HFF-Myc (cell line): Measurements from ENCODE around the gene SERGEF.
"Not testable (repeated sequence)": the region's sequence is repeated elsewhere in the genome, so short reads cannot be mapped to it uniquely, and the experiment has no call there.

Experiments used
- DNase-seq: peaks from one replicate; pipeline ENCODE4 v3.0.0-alpha.2; 2011; ENCODE audit warnings: low read depth; ENCODE audit errors: extremely low read depth
- H3K4me3 ChIP-seq: replicated peaks from 2 replicates; pipeline ENCODE4 v1.5.1; 2011; ENCODE audit warnings: low read depth, mild to moderate bottlenecking, control low read depth, low read length
- CTCF ChIP-seq: IDR thresholded peaks from 2 replicates; pipeline ENCODE4 v1.5.1; 2012; ENCODE audit warnings: mild to moderate bottlenecking, low read depth, low read length, control low read depth; ENCODE audit errors: missing control alignments

Gene SERGEF

GRCh38 chr11:18000760-18001159, 12.1 kb downstream of the SERGEF start:
- H3K4me3 ChIP-seq = no peak overlapping the region
- TF ChIP-seq CTCF = no peak
- DNase-seq = no peak

GRCh38 chr11:18000128-18000527, 12.7 kb downstream of the SERGEF start:
- DNase-seq, H3K4me3 ChIP-seq: not testable (repeated sequence)

GRCh38 chr11:17992916-17993315, 19.9 kb downstream of the SERGEF start:
- no peak for DNase-seq
- TF ChIP-seq CTCF = no peak

GRCh38 chr11:17991783-17992433, 20.9 kb downstream of the SERGEF start:
- H3K4me3 ChIP-seq = no peak overlapping the region
- DNase-seq = no peak
- TF ChIP-seq CTCF = peak; percentile 84

More at GRCh38 chr11:17992916-17993315, 19.9 kb downstream of the SERGEF start:
- no peak overlapping the region for H3K4me3 ChIP-seq

- no peak for TF ChIP-seq CTCF
- H3K4me3 ChIP-seq = no peak overlapping the region
- no peak for DNase-seq
Measured at GRCh38 chr11:17989306-17989705, 23.5 kb downstream of the SERGEF start.

- no peak for TF ChIP-seq CTCF
- no peak for DNase-seq
Measured at GRCh38 chr11:17988465-17988864, 24.4 kb downstream of the SERGEF start.

GRCh38 chr11:17987826-17988225, 25.0 kb downstream of the SERGEF start:
- TF ChIP-seq CTCF = no peak
- no peak for DNase-seq

More at GRCh38 chr11:17988465-17988864, 24.4 kb downstream of the SERGEF start:
- H3K4me3 ChIP-seq = no peak overlapping the region

More at GRCh38 chr11:17987826-17988225, 25.0 kb downstream of the SERGEF start:
- H3K4me3 ChIP-seq = no peak overlapping the region
